ENCODE measurements around the gene RHOF. TPM values are rescaled to one million over a fixed set of nuclear protein-coding genes. Genes with fewer than 3 reads are reported as not detected.

The RHOF gene
- total RNA-seq, 2 experiments from 2014 or later, result 100.0 to 105 TPM

GRCh38 chr12:121797937-121798786, 4.7 kb upstream of the RHOF start:
- Mint-ChIP-seq H3K9me3 (ENCODE audit: low read depth) (no peaks in the 10 kb centered on the region), H3K27me3 (no peaks in the 10 kb centered on the region), H3K27ac (peak overlapping the region; percentile 76), H3K4me1 (peaks cover 36% of the 10 kb centered on the region), H3K36me3 (ENCODE audit: low read depth) (peaks cover 32% of the 10 kb centered on the region), H3K4me3 (peak overlapping the region; percentile 73)
- ChIA-PET POLR2A (no interaction called here), CTCF (interaction anchor here (0.6 to 11.0 kb wide), 6 partner anchors 8 to 129 kb away, joined by 3 to 439 read pairs (median 42); partner anchors contain the start of genes PSMD9 and SETD1B)
- no peak for ATAC-seq
- DNase-seq, result no peak
- intact Hi-C loops (cut with DNase I, micrococcal nuclease), result loop anchor here in 1 of 2 experiments (10.0 kb wide), 1 partner anchor 1603 kb away; the partner anchor contains the start of gene GCN1

DNA sequence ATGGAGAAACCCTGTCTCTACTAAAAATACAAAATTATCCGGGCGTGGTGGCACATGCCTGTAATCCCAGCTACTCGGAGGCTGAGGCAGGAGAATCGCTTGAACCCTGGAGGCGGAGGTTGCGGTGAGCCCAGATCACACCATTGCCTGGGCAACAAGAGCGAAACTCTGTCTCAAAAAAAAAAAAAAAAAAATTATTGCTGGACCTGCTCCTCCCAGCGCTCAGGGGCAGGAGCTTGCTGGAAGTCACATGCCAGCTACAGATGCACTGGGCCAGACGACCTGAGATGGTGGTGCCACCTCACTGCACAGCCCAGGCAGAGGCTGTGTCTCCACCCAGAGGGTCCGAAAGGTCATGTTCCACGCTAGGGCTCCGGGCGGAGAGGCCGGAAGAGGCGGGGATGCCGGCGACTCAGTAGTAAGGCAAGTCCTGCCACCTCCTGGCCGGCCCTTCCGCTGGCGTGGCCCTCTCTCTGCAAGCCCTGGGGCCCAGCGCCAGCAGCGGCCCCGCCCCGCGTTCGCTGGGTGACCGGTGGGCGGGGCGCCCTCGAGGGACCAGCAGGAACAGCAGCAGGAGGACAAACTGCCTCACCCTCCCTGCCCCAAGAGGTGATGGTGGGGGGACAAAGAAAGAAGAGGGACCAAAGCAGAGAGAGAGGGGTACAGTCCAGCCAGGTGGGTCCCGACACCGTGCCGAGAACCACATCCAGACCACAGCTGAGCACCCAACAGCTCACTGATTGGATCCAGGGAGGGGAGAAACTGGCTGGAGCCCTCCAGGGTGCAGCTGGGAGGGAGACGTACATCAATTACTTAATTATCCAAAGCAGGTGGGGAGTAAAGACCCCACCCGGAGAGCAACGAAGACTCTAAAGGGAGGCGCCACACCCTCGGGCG, 3.6 kb upstream of the RHOF start:
- Mint-ChIP-seq H3K9me3 (ENCODE audit: low read depth) (no peaks in the 10 kb centered on the region), H3K27me3 (no peaks in the 10 kb centered on the region), H3K4me3 (no peak overlapping the region), H3K27ac (peak overlapping the region; percentile 51), H3K4me1 (peaks cover 36% of the 10 kb centered on the region), H3K36me3 (ENCODE audit: low read depth) (peaks cover 33% of the 10 kb centered on the region)
- intact Hi-C loops (cut with DNase I, micrococcal nuclease), result loop anchor here in 1 of 2 experiments (10.0 kb wide), 1 partner anchor 1602 kb away; the partner anchor contains the start of gene GCN1
- ATAC-seq (no peak), DNase-seq (no peak)
- ChIA-PET POLR2A (interaction anchor here (0.6 to 3.5 kb wide), 4 partner anchors 7 to 14 kb away, joined by 3 to 32 read pairs (median 6); no protein-coding TSS in a partner anchor), CTCF (interaction anchor here (0.7 to 11.0 kb wide), 7 partner anchors 10 to 95 kb away, joined by 3 to 439 read pairs (median 40); partner anchors contain the start of genes PSMD9, SETD1B and TMEM120B)

GRCh38 chr12:121795034-121795968, 1.8 kb upstream of the RHOF start:
- intact Hi-C loops (cut with DNase I, micrococcal nuclease), result loop anchor here in 1 of 2 experiments (2.0 to 10.0 kb wide), 3 partner anchors 394 to 1600 kb away; partner anchors contain the start of genes DIABLO, GCN1 and RNF34
- peak; percentile 91 for DNase-seq
- H3K9me3 Mint-ChIP-seq (ENCODE audit: low read depth), result no peaks in the 10 kb centered on the region
- POLR2A ChIA-PET, result interaction anchor here (0.6 to 3.5 kb wide), 7 partner anchors 9 to 123 kb away, joined by 3 to 32 read pairs (median 6); partner anchors contain the start of genes PSMD9, SETD1B and TMEM120B
- H3K27me3 Mint-ChIP-seq, result no peaks in the 10 kb centered on the region
- CTCF ChIA-PET, result interaction anchor here (0.6 to 11.0 kb wide), 36 partner anchors 12 to 1495 kb away, joined by 3 to 439 read pairs (median 5); partner anchors contain the start of genes CFAP251, MORN3, PSMD9 and SETD1B
- peak; percentile 6 for ATAC-seq
- peaks cover 50% of the 10 kb centered on the region for H3K4me1 Mint-ChIP-seq
- H3K36me3 Mint-ChIP-seq (ENCODE audit: low read depth), result peaks cover 37% of the 10 kb centered on the region
- H3K4me3 Mint-ChIP-seq, result peak overlapping the region; percentile 96
- peak overlapping the region; percentile 89 for H3K27ac Mint-ChIP-seq

DNA sequence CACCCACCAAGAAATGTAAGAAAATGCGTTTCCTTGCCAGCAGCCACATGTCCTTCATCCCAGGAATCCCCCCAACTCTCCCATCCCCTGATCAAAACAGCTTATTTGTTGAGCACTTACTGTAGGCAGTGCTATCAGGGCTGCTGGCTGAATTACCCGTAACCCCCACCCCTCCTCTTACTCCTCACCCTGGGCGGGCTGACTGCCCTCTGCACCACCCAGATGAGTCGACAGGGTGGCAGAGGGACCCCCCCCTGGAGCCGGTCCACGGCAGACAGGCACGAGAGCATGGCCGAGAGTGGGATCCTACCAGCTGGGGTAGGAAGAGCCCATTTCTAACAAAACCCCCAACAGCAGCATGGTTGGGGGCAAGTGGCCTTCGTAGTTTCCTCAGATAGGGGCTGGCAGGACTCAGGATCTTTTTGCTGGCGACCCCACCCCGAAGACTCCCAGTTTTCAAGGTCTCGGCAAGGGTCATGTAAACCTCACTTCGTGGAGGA, 1.1 kb upstream of the RHOF start:
- ChIA-PET POLR2A (interaction anchor here (0.5 to 3.5 kb wide), 13 partner anchors 7 to 316 kb away, joined by 3 to 32 read pairs (median 4); partner anchors contain the start of genes PSMD9 and TMEM120B), CTCF (interaction anchor here (0.6 to 11.0 kb wide), 55 partner anchors 13 to 1196 kb away, joined by 3 to 439 read pairs (median 4); partner anchors contain the start of genes CFAP251, MORN3, ORAI1 and PSMD9)
- H3K4me3 Mint-ChIP-seq, result peak overlapping the region; percentile 96
- intact Hi-C loops (cut with DNase I, micrococcal nuclease), result loop anchor here (1.0 to 10.0 kb wide), 14 partner anchors 12 to 1600 kb away; partner anchors contain the start of genes PSMD9 (in 2 of the 2), TMEM120B (in 2 of the 2), DIABLO (in 1 of the 2) and GCN1 (in 1 of the 2)
- no peaks in the 10 kb centered on the region for H3K27me3 Mint-ChIP-seq
- ATAC-seq (peak; percentile 20), DNase-seq (peak; percentile 70)
- peak overlapping the region; percentile 92 for H3K27ac Mint-ChIP-seq
- no peaks in the 10 kb centered on the region for H3K9me3 Mint-ChIP-seq (ENCODE audit: low read depth)
- H3K4me1 Mint-ChIP-seq, result peaks cover 56% of the 10 kb centered on the region
- peaks cover 41% of the 10 kb centered on the region for H3K36me3 Mint-ChIP-seq (ENCODE audit: low read depth)

- Mint-ChIP-seq H3K27ac (peak overlapping the region; percentile 92), H3K27me3 (no peaks in the 10 kb centered on the region), H3K36me3 (ENCODE audit: low read depth) (peaks cover 39% of the 10 kb centered on the region), H3K4me3 (peak overlapping the region; percentile 96), H3K9me3 (ENCODE audit: low read depth) (no peaks in the 10 kb centered on the region), H3K4me1 (peaks cover 56% of the 10 kb centered on the region)
- ChIA-PET CTCF (interaction anchor here (0.6 to 11.0 kb wide), 53 partner anchors 13 to 1196 kb away, joined by 3 to 439 read pairs (median 4); partner anchors contain the start of genes CFAP251, ORAI1, PSMD9 and SETD1B), POLR2A (interaction anchor here (0.5 to 3.5 kb wide), 15 partner anchors 8 to 1551 kb away, joined by 3 to 32 read pairs (median 4); partner anchors contain the start of genes PSMD9 and TMEM120B)
- DNase-seq, result peak; percentile 98
- intact Hi-C loops (cut with DNase I, micrococcal nuclease), result loop anchor here (1.0 to 10.0 kb wide), 15 partner anchors 10 to 1599 kb away; partner anchors contain the start of genes PSMD9 (in 2 of the 2), TMEM120B (in 2 of the 2), DIABLO (in 1 of the 2) and GCN1 (in 1 of the 2)
- peak; percentile 63 for ATAC-seq
Measured at GRCh38 chr12:121793838-121794533, 498 bp upstream of the RHOF start.

DNA sequence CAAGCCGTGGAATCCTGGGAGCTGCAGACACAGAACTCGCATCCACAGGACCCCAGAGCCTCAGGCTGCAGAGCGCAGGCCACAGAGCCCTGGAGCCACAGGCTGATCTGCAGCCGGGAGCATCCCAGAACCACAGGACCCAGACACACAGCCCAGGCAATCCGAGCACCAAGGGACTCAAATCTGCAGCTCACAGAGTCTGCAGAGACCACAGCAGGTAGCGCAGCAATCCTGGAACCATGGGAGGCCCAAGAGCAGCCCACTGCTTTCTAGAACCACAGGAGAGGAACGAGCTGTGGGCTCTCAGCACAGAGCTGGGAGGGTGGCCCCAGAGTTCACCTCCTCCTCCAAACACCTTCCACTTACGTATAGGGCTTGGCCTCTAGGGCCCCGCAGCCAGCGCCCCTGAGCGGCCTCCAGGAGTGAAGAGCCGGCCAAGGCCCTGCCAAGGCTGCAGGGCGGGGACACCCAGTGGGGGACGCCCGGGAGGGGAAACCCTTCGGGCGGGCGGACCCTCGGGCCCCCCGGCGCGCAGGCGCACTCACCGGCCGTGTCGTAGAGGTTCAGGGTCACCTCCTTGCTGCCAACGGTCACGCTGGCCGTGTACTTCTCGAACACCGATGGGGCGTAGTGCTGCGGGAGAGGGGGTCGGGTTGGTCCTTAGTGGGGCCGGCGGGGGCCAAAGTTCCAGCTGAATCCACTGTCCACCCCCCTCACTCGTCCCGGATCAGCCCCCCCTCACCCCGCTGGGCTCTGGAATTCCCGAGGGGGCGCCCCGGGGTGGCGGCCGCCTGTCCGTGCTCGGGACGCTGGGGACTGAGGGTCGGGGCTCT, 665 bp downstream of the RHOF start:
- CTCF ChIA-PET, result interaction anchor here (0.6 to 11.0 kb wide), 11 partner anchors 13 to 514 kb away, joined by 3 to 439 read pairs (median 5); partner anchors contain the start of genes PSMD9, SETD1B and TMEM120B
- no peaks in the 10 kb centered on the region for H3K9me3 Mint-ChIP-seq (ENCODE audit: low read depth)
- H3K4me1 Mint-ChIP-seq, result peaks cover 58% of the 10 kb centered on the region
- peak overlapping the region; percentile 100 for H3K27ac Mint-ChIP-seq
- POLR2A ChIA-PET, result interaction anchor here (1.1 to 3.5 kb wide), 3 partner anchors 9 to 13 kb away, joined by 5 to 28 read pairs (median 14); no protein-coding TSS in a partner anchor
- intact Hi-C loops (cut with DNase I, micrococcal nuclease), result loop anchor here (1.0 to 10.0 kb wide), 5 partner anchors 9 to 1598 kb away; partner anchors contain the start of genes GCN1 (in 1 of the 2), MLXIP (in 1 of the 2), ORAI1 (in 1 of the 2) and TMEM120B (in 1 of the 2)
- peak; percentile 9 for ATAC-seq
- no peaks in the 10 kb centered on the region for H3K27me3 Mint-ChIP-seq
- peak; percentile 81 for DNase-seq
- H3K36me3 Mint-ChIP-seq (ENCODE audit: low read depth), result peaks cover 38% of the 10 kb centered on the region
- H3K4me3 Mint-ChIP-seq, result peak overlapping the region; percentile 96

DNA sequence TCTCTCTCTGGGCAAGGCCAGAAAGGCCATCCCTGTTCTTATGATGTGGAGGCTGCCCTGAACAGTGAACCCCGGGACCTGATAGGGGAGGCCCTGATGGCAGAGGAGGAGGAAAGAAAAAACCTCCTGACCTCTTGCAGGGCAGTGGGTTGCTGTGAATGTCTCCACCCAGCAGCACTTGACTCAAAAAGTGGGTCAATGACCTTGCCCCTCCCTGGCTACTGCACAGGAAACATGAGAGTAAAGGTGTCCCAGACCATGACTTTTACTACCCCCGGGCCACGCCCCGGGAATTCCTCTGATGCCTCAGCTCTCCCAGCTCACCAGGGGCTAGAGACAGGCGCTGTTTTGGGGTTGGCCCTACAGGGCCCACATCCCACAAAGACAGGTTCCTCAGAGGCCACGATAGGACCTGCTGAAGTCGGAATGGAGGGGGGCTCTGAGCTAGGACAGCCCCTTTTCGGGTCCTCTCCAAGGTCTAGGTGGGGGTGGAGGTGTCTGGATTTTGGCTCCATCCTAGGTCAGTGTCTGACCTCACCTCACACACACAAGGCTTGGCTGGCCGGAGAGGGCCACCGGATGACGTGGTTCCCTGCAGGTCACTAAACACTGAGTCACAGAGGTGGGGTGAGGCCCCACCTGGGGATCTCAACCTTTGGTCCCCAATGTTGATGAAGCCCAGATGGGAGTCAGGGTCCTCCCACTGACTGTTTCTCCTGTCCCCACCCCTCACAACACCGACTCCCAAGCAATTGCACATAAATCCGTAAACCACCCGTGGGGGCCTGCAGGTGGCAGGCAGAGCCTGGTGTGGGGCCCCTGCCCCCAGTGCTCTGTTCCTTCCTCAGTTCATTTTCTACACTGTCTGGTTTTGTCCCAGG, 1.6 kb downstream of the RHOF start:
- intact Hi-C loops (cut with DNase I, micrococcal nuclease), result loop anchor here (5.0 to 10.0 kb wide), 4 partner anchors 80 to 1597 kb away; partner anchors contain the start of genes GCN1 (in 1 of the 2), MLXIP (in 1 of the 2), ORAI1 (in 1 of the 2) and TMEM120B (in 1 of the 2)
- Mint-ChIP-seq H3K4me1 (peaks cover 59% of the 10 kb centered on the region), H3K9me3 (ENCODE audit: low read depth) (no peaks in the 10 kb centered on the region), H3K4me3 (peak overlapping the region; percentile 96), H3K36me3 (ENCODE audit: low read depth) (peaks cover 41% of the 10 kb centered on the region), H3K27ac (peak overlapping the region; percentile 100), H3K27me3 (no peaks in the 10 kb centered on the region)
- ATAC-seq (no peak), DNase-seq (peak; percentile 53)
- ChIA-PET CTCF (interaction anchor here (0.6 to 11.0 kb wide), 7 partner anchors 12 to 515 kb away, joined by 3 to 439 read pairs (median 5); partner anchors contain the start of genes SETD1B and TMEM120B), POLR2A (interaction anchor here (1.3 to 3.5 kb wide), 3 partner anchors 10 kb away, joined by 14 to 28 read pairs (median 15); no protein-coding TSS in a partner anchor)

Measured in activated CD4-positive, alpha-beta T cell treated with anti-CD3 and anti-CD28 coated beads for 36 hours (primary cell).